ENCODE measurements around the gene NLRP3. TPM values are rescaled to one million over a fixed set of nuclear protein-coding genes. Genes with fewer than 3 reads are reported as not detected.
"Not testable (repeated sequence)": the region's sequence is repeated elsewhere in the genome, so short reads cannot be mapped to it uniquely, and the experiment has no call there.

Gene NLRP3
- total and polyA plus RNA-seq, 2 experiments from 2014 or later, result 0.13 TPM; not detected in 1

DNA sequence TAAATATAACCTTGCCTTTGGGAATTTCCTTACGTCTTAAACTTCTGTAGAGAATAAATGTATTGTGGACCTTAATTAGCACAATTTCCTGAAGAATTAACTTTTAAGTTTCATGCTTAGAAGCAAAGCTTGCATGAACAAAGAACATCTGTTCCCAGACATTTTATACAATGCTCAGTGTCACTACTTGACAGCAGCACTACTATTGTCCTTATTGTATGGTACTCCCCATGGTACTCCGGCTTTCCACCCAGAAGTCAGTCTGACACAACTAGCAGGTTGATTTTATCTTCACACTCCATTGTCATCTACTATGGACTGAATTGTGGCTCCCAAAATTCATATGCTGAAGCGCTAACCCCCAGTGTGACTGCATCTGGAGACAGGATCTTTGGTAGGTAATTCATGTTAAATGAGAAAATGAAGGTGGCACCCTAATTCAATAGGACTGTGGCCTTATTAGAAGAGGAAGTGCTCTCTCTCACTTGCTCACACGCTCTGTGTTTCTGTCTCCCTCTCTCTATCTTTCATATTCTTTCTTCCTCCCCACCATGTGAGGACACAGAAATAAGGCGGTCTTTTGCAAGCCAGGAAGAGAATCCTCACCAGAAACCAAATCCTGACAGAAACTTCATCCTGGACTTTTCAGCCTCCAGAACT lies 52.6 kb downstream of the NLRP3 start:
- Histone ChIP-seq H4K20me1 (ENCODE audit: insufficient read depth, poor library complexity, severe bottlenecking) (no peaks in the 10 kb centered on the region), H3K9me2 (replicated peaks; ENCODE audit: insufficient read depth) (no peaks in the 10 kb centered on the region), H2AFZ (no peak overlapping the region), H3K9me3 (ENCODE audit: low read depth) (no peaks in the 10 kb centered on the region), H3K27me3 (no peaks in the 10 kb centered on the region), H3K4me2 (no peak overlapping the region), H3K79me2 (no peaks in the 10 kb centered on the region), H3K36me3 (replicated peaks; ENCODE audit: insufficient read depth, low read depth) (no peaks in the 10 kb centered on the region), H3K27ac (no peak overlapping the region), H3K4me1 (ENCODE audit: insufficient read depth) (no peaks in the 10 kb centered on the region), H3K4me3 (no peak overlapping the region)
- TF ChIP-seq EZH2 (IDR thresholded peaks at IDR 0.05; ENCODE audit: borderline replicate concordance), result no peak
- TF ChIP-seq, protein P1, sequence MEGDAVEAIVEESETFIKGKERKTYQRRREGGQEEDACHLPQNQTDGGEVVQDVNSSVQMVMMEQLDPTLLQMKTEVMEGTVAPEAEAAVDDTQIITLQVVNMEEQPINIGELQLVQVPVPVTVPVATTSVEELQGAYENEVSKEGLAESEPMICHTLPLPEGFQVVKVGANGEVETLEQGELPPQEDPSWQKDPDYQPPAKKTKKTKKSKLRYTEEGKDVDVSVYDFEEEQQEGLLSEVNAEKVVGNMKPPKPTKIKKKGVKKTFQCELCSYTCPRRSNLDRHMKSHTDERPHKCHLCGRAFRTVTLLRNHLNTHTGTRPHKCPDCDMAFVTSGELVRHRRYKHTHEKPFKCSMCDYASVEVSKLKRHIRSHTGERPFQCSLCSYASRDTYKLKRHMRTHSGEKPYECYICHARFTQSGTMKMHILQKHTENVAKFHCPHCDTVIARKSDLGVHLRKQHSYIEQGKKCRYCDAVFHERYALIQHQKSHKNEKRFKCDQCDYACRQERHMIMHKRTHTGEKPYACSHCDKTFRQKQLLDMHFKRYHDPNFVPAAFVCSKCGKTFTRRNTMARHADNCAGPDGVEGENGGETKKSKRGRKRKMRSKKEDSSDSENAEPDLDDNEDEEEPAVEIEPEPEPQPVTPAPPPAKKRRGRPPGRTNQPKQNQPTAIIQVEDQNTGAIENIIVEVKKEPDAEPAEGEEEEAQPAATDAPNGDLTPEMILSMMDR (IDR thresholded peaks at IDR 0.05; ENCODE audit: poor library complexity), result no peak
- DNase-seq (ENCODE audit: low spot score), result no peak
- 91% methylated on average over 5 of the region's 5 CpGs for WGBS (ENCODE audit: low lambda C conversion rate, missing lambda C conversion rate)

DNA sequence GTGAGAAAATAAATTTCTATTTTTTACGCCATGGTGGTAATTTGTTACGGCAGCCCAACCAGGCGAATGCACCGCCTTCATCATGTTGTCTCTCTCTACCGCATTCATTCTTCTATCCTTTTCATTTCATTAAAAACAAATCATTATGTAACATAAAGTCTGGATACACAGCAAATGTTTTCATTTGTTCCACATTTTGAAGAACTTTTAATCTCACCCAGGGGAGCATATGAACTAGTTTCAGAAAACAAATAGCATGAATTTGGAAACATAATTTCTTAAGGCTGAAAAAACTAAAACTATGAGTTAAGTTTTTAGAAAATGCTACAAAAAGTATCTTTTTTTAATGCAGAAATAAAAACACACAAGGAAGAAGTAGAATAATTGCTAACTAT lies 53.2 kb downstream of the NLRP3 start:
- WGBS (ENCODE audit: low lambda C conversion rate, missing lambda C conversion rate), result 97% methylated on average over 5 of the region's 5 CpGs
- TF ChIP-seq EZH2phosphoT487 (IDR thresholded peaks at IDR 0.05; ENCODE audit: low read depth, severe bottlenecking, unreplicated experiment), result no peak
- TF ChIP-seq, protein P1 (IDR thresholded peaks at IDR 0.05; ENCODE audit: poor library complexity), result no peak
- no peak overlapping the region for H2AFZ ChIP-seq
- no peak overlapping the region for H3K27ac ChIP-seq
- no peak overlapping the region for H3K4me2 ChIP-seq
- no peaks in the 10 kb centered on the region for H4K20me1 ChIP-seq (ENCODE audit: insufficient read depth, poor library complexity, severe bottlenecking)
- H3K79me2 ChIP-seq, result no peaks in the 10 kb centered on the region
- no peaks in the 10 kb centered on the region for H3K27me3 ChIP-seq
- H3K9me2 ChIP-seq (replicated peaks; ENCODE audit: insufficient read depth), result no peaks in the 10 kb centered on the region
- H3K4me1 ChIP-seq (ENCODE audit: insufficient read depth), result no peaks in the 10 kb centered on the region
- no peaks in the 10 kb centered on the region for H3K36me3 ChIP-seq (replicated peaks; ENCODE audit: insufficient read depth, low read depth)
- H3K9me3 ChIP-seq (ENCODE audit: low read depth), result no peaks in the 10 kb centered on the region
- H3K4me3 ChIP-seq, result no peak overlapping the region
- no peak for DNase-seq (ENCODE audit: low spot score)

DNA sequence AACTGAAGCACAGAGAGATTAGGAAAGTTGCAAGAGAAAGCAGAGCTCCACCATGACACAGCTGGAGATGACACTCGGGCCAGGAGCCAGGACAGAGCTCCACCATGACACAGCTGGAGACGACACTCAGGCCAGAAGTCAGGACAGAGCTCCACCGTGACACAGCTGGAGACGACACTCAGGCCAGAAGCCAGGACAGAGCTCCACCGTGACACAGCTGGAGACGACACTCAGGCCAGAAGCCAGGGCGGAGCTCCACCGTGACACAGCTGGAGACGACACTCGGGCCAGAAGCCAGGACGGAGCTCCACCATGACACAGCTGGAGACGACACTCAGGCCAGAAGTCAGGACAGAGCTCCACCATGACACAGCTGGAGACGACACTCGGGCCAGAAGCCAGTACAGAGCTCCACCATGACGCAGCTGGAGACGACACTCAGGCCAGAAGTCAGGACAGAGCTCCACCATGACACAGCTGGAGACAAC lies 55.0 kb downstream of the NLRP3 start:
- not testable (repeated sequence) for H3K4me3 ChIP-seq; H3K4me1 ChIP-seq (ENCODE audit: insufficient read depth); DNase-seq (ENCODE audit: low spot score); H3K27me3 ChIP-seq; H3K36me3 ChIP-seq (replicated peaks; ENCODE audit: insufficient read depth, low read depth); H3K79me2 ChIP-seq; H3K9me3 ChIP-seq (ENCODE audit: low read depth); H4K20me1 ChIP-seq (ENCODE audit: insufficient read depth, poor library complexity, severe bottlenecking); H3K4me2 ChIP-seq; H2AFZ ChIP-seq; H3K9me2 ChIP-seq (replicated peaks; ENCODE audit: insufficient read depth); H3K27ac ChIP-seq
- 81% methylated on average over 16 of the region's 16 CpGs for WGBS (ENCODE audit: low lambda C conversion rate, missing lambda C conversion rate)

DNA sequence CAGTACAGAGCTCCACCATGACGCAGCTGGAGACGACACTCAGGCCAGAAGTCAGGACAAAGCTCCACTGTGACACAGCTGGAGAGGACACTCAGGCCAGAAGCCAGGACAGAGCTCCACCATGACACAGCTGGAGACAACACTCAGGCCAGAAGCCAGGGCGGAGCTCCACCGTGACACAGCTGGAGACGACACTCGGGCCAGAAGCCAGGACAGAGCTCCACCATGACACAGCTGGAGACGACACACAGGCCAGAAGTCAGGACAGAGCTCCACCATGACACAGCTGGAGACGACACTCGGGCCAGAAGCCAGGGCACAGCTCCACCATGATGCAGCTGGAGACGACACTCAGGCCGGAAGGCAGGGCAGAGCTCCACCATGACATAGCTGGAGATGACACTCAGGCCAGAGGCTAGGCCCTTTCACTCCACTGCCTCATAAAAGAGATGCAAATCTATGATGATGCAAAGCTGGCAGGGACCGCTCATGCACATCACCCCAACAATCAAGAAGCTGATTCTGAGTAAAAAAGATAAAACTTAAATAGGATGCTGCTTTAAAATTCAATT lies 55.6 kb downstream of the NLRP3 start:
- Histone ChIP-seq H4K20me1 (ENCODE audit: insufficient read depth, poor library complexity, severe bottlenecking) (no peaks in the 10 kb centered on the region), H3K36me3 (replicated peaks; ENCODE audit: insufficient read depth, low read depth) (no peaks in the 10 kb centered on the region), H3K27ac (no peak overlapping the region), H3K79me2 (no peaks in the 10 kb centered on the region), H2AFZ (no peak overlapping the region), H3K4me2 (no peak overlapping the region), H3K9me2 (replicated peaks; ENCODE audit: insufficient read depth) (no peaks in the 10 kb centered on the region), H3K4me1 (ENCODE audit: insufficient read depth) (no peaks in the 10 kb centered on the region), H3K9me3 (ENCODE audit: low read depth) (no peaks in the 10 kb centered on the region), H3K4me3 (no peak overlapping the region), H3K27me3 (no peaks in the 10 kb centered on the region)
- 87% methylated on average over 12 of the region's 12 CpGs for WGBS (ENCODE audit: low lambda C conversion rate, missing lambda C conversion rate)
- no peak for DNase-seq (ENCODE audit: low spot score)
- TF ChIP-seq EZH2phosphoT487 (IDR thresholded peaks at IDR 0.05; ENCODE audit: low read depth, severe bottlenecking, unreplicated experiment) (no peak), EZH2 (IDR thresholded peaks at IDR 0.05; ENCODE audit: borderline replicate concordance) (no peak)
- TF ChIP-seq, protein P1 (IDR thresholded peaks at IDR 0.05; ENCODE audit: poor library complexity), result no peak
